ENCODE data around the gene DCXR. TPM values are rescaled to one million over a fixed set of nuclear protein-coding genes. Genes with fewer than 3 reads are reported as not detected.

The DCXR gene
- total and polyA plus RNA-seq, 2 of the 13 experiments (the other 11 are each of a cell fraction or from before 2014, with no cell fraction given) = 287 to 311 TPM

- TF ChIP-seq ZNF710 (CRISPR knock-in tag; IDR thresholded peaks at IDR 0.05; ENCODE audit: borderline replicate concordance) (peak; percentile 59; the same call in 1 of the 2 replicates), ZMYM4 (CRISPR knock-in tag; IDR thresholded peaks at IDR 0.05) (peak; percentile 90), HNF4G (IDR thresholded peaks at IDR 0.05; ENCODE audit: borderline replicate concordance, low read depth, low read length) (no peak), HNF4G (CRISPR knock-in tag; IDR thresholded peaks at IDR 0.05; ENCODE audit: borderline replicate concordance, low read depth) (peak; percentile 75), MYPOP (CRISPR knock-in tag; IDR thresholded peaks at IDR 0.05) (peak; percentile 98), ZNF607 (CRISPR knock-in tag; IDR thresholded peaks at IDR 0.05; ENCODE audit: borderline replicate concordance) (peak; percentile 98; the same call in 1 of the 2 replicates), TBP (CRISPR knock-in tag; IDR thresholded peaks at IDR 0.05) (0 out of 2 replicates have a peak, but pooled peaks have one; percentile 62), SP1 (IDR thresholded peaks at IDR 0.05) (no peak), SP1 (CRISPR knock-in tag; IDR thresholded peaks at IDR 0.05) (peak; percentile 94)
- TF ChIP-seq, protein P1, sequence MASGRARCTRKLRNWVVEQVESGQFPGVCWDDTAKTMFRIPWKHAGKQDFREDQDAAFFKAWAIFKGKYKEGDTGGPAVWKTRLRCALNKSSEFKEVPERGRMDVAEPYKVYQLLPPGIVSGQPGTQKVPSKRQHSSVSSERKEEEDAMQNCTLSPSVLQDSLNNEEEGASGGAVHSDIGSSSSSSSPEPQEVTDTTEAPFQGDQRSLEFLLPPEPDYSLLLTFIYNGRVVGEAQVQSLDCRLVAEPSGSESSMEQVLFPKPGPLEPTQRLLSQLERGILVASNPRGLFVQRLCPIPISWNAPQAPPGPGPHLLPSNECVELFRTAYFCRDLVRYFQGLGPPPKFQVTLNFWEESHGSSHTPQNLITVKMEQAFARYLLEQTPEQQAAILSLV (CRISPR knock-in tag; IDR thresholded peaks at IDR 0.05; ENCODE audit: borderline replicate concordance) = peak; percentile 98
- TF ChIP-seq, protein P2, sequence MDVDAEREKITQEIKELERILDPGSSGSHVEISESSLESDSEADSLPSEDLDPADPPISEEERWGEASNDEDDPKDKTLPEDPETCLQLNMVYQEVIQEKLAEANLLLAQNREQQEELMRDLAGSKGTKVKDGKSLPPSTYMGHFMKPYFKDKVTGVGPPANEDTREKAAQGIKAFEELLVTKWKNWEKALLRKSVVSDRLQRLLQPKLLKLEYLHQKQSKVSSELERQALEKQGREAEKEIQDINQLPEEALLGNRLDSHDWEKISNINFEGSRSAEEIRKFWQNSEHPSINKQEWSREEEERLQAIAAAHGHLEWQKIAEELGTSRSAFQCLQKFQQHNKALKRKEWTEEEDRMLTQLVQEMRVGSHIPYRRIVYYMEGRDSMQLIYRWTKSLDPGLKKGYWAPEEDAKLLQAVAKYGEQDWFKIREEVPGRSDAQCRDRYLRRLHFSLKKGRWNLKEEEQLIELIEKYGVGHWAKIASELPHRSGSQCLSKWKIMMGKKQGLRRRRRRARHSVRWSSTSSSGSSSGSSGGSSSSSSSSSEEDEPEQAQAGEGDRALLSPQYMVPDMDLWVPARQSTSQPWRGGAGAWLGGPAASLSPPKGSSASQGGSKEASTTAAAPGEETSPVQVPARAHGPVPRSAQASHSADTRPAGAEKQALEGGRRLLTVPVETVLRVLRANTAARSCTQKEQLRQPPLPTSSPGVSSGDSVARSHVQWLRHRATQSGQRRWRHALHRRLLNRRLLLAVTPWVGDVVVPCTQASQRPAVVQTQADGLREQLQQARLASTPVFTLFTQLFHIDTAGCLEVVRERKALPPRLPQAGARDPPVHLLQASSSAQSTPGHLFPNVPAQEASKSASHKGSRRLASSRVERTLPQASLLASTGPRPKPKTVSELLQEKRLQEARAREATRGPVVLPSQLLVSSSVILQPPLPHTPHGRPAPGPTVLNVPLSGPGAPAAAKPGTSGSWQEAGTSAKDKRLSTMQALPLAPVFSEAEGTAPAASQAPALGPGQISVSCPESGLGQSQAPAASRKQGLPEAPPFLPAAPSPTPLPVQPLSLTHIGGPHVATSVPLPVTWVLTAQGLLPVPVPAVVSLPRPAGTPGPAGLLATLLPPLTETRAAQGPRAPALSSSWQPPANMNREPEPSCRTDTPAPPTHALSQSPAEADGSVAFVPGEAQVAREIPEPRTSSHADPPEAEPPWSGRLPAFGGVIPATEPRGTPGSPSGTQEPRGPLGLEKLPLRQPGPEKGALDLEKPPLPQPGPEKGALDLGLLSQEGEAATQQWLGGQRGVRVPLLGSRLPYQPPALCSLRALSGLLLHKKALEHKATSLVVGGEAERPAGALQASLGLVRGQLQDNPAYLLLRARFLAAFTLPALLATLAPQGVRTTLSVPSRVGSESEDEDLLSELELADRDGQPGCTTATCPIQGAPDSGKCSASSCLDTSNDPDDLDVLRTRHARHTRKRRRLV (CRISPR knock-in tag; IDR thresholded peaks at IDR 0.05) = 0 out of 2 replicates have a peak, but pooled peaks have one; percentile 70
- TF ChIP-seq, protein P3, sequence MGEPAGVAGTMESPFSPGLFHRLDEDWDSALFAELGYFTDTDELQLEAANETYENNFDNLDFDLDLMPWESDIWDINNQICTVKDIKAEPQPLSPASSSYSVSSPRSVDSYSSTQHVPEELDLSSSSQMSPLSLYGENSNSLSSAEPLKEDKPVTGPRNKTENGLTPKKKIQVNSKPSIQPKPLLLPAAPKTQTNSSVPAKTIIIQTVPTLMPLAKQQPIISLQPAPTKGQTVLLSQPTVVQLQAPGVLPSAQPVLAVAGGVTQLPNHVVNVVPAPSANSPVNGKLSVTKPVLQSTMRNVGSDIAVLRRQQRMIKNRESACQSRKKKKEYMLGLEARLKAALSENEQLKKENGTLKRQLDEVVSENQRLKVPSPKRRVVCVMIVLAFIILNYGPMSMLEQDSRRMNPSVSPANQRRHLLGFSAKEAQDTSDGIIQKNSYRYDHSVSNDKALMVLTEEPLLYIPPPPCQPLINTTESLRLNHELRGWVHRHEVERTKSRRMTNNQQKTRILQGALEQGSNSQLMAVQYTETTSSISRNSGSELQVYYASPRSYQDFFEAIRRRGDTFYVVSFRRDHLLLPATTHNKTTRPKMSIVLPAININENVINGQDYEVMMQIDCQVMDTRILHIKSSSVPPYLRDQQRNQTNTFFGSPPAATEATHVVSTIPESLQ (CRISPR knock-in tag; conservative IDR thresholded peaks at IDR 0.05) = no peak; the same call in 1 of the 2 replicates
- TF ChIP-seq, protein P4, sequence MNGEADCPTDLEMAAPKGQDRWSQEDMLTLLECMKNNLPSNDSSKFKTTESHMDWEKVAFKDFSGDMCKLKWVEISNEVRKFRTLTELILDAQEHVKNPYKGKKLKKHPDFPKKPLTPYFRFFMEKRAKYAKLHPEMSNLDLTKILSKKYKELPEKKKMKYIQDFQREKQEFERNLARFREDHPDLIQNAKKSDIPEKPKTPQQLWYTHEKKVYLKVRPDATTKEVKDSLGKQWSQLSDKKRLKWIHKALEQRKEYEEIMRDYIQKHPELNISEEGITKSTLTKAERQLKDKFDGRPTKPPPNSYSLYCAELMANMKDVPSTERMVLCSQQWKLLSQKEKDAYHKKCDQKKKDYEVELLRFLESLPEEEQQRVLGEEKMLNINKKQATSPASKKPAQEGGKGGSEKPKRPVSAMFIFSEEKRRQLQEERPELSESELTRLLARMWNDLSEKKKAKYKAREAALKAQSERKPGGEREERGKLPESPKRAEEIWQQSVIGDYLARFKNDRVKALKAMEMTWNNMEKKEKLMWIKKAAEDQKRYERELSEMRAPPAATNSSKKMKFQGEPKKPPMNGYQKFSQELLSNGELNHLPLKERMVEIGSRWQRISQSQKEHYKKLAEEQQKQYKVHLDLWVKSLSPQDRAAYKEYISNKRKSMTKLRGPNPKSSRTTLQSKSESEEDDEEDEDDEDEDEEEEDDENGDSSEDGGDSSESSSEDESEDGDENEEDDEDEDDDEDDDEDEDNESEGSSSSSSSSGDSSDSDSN (CRISPR knock-in tag; IDR thresholded peaks at IDR 0.05) = peak; percentile 89
Observed at GRCh38 chr17:82037092-82037888, at the start of gene DCXR (continued).
